ENCODE data around the gene PBX4.

Gene PBX4

GRCh38 chr19:19546751-19547162, 71.7 kb downstream of the PBX4 start (continued):
- TF ChIP-seq, protein P1, sequence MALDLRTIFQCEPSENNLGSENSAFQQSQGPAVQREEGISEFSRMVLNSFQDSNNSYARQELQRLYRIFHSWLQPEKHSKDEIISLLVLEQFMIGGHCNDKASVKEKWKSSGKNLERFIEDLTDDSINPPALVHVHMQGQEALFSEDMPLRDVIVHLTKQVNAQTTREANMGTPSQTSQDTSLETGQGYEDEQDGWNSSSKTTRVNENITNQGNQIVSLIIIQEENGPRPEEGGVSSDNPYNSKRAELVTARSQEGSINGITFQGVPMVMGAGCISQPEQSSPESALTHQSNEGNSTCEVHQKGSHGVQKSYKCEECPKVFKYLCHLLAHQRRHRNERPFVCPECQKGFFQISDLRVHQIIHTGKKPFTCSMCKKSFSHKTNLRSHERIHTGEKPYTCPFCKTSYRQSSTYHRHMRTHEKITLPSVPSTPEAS (tag by site-specific recombination; IDR thresholded peaks at IDR 0.05), result no peak
- no peak for TF ChIP-seq ZNF830 (tag by site-specific recombination; IDR thresholded peaks at IDR 0.05; ENCODE audit: low read depth)
- no peak for TF ChIP-seq ZNF221 (tag by site-specific recombination; IDR thresholded peaks at IDR 0.05; ENCODE audit: borderline replicate concordance)
- TF ChIP-seq ZNF341 (tag by site-specific recombination; IDR thresholded peaks at IDR 0.05; ENCODE audit: low read depth), result no peak
- TF ChIP-seq ZNF530 (tag by site-specific recombination; IDR thresholded peaks at IDR 0.05; ENCODE audit: low read depth), result no peak
- no peak for TF ChIP-seq ZNF704 (tag by site-specific recombination; IDR thresholded peaks at IDR 0.05)
- no peak for TF ChIP-seq ZNF133 (tag by site-specific recombination; IDR thresholded peaks at IDR 0.05)
- TF ChIP-seq, protein P2, sequence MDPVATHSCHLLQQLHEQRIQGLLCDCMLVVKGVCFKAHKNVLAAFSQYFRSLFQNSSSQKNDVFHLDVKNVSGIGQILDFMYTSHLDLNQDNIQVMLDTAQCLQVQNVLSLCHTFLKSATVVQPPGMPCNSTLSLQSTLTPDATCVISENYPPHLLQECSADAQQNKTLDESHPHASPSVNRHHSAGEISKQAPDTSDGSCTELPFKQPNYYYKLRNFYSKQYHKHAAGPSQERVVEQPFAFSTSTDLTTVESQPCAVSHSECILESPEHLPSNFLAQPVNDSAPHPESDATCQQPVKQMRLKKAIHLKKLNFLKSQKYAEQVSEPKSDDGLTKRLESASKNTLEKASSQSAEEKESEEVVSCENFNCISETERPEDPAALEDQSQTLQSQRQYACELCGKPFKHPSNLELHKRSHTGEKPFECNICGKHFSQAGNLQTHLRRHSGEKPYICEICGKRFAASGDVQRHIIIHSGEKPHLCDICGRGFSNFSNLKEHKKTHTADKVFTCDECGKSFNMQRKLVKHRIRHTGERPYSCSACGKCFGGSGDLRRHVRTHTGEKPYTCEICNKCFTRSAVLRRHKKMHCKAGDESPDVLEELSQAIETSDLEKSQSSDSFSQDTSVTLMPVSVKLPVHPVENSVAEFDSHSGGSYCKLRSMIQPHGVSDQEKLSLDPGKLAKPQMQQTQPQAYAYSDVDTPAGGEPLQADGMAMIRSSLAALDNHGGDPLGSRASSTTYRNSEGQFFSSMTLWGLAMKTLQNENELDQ (tag by site-specific recombination; IDR thresholded peaks at IDR 0.05; ENCODE audit: low read depth), result no peak
- no peak for TF ChIP-seq HIC1 (tag by site-specific recombination; IDR thresholded peaks at IDR 0.05)
- TF ChIP-seq FEZF1 (tag by site-specific recombination; IDR thresholded peaks at IDR 0.05), result no peak
- TF ChIP-seq BCL6B (tag by site-specific recombination; IDR thresholded peaks at IDR 0.05), result no peak
- TF ChIP-seq PBX3 (CRISPR knock-in tag; IDR thresholded peaks at IDR 0.05), result no peak
- TF ChIP-seq ZNF121 (tag by site-specific recombination; IDR thresholded peaks at IDR 0.05), result no peak
- TF ChIP-seq ZFP3 (tag by site-specific recombination; IDR thresholded peaks at IDR 0.05; ENCODE audit: low read depth), result no peak

- H3K4me3 ChIP-seq (ENCODE audit: low read depth, low read length), result no peak overlapping the region
- POLR2A ChIA-PET, result no interaction called here
- no peaks in the 10 kb centered on the region for H3K9me3 ChIP-seq (ENCODE audit: control insufficient read depth, insufficient read depth, low read depth, low read length)
- CTCF ChIA-PET, result no interaction called here
- H3K36me3 ChIP-seq (ENCODE audit: control insufficient read depth in 2 of 2, insufficient read depth in 1 of 2, low read length in 2 of 2), result no peaks in the 10 kb centered on the region
- TF ChIP-seq ZNF112 (tag by site-specific recombination; IDR thresholded peaks at IDR 0.05) (no peak), SCRT1 (tag by site-specific recombination; IDR thresholded peaks at IDR 0.05; ENCODE audit: borderline replicate concordance) (no peak), EGR2 (tag by site-specific recombination; IDR thresholded peaks at IDR 0.05; ENCODE audit: low read depth) (no peak)
- TF ChIP-seq, protein P3, sequence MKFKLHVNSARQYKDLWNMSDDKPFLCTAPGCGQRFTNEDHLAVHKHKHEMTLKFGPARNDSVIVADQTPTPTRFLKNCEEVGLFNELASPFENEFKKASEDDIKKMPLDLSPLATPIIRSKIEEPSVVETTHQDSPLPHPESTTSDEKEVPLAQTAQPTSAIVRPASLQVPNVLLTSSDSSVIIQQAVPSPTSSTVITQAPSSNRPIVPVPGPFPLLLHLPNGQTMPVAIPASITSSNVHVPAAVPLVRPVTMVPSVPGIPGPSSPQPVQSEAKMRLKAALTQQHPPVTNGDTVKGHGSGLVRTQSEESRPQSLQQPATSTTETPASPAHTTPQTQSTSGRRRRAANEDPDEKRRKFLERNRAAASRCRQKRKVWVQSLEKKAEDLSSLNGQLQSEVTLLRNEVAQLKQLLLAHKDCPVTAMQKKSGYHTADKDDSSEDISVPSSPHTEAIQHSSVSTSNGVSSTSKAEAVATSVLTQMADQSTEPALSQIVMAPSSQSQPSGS (tag by site-specific recombination; IDR thresholded peaks at IDR 0.05; ENCODE audit: low read depth), result no peak
- H3K4me1 ChIP-seq (ENCODE audit: control insufficient read depth, insufficient read depth, low read length), result no peaks in the 10 kb centered on the region
- no peak overlapping the region for H3K27ac ChIP-seq (ENCODE audit: extremely low read depth, low read depth, low read length)
Measured at GRCh38 chr19:19545707-19546106, 72.8 kb downstream of the PBX4 start.
